GM20000 (cell line): Measurements from ENCODE around the gene COL26A1.
"Not testable (repeated sequence)": the region's sequence is repeated elsewhere in the genome, so short reads cannot be mapped to it uniquely, and the experiment has no call there.

Experiments used
- DNase-seq: peaks from one replicate; pipeline ENCODE4 v3.0.0; 2012; ENCODE audit warnings: low spot score
- TF ChIP-seq, protein P1 (sequence below): IDR thresholded peaks from 2 replicates; pipeline ENCODE4 v1.5.1; 2012; ENCODE audit warnings: mild to moderate bottlenecking, control low read depth; ENCODE audit errors: extremely low read depth, missing control alignments

The COL26A1 gene

DNA sequence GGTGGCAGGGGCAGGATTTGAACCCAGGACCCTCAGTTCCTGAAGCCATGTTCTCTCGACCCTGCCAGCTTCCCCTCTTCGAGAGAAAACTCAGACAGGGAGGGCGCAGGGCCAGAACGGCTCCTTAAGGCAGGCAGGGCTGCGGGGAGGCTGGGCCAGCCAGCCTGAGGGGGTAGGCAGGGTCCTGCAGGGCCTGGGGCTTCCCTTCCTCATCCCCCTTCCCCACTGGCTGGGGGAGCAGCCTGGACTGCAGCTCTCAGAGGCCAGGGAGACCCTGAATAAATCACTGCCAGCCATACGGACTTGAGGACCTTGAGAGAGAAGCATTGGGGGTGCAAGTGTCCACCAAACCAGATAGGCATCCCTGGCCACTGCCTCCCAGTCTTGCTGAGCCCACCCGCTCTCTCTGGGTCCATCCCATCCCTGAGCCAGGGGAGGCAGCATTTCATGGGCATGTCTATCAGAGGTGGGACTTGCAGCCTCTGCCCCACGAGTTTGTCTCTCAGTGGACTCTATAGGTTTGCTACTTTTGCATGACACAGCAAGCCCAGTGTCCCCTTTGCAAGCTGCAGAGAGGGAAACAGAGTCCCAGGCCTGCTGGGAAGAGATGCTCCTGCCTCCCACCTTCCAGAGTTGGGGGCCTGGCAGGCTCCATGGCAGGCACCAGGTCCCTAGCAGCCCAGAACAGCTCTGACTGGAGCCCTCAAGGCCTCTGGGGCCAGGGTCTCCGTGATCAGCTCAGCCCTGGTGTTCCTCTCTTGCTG lies 195.5 kb downstream of the COL26A1 start:
- TF ChIP-seq, protein P1, sequence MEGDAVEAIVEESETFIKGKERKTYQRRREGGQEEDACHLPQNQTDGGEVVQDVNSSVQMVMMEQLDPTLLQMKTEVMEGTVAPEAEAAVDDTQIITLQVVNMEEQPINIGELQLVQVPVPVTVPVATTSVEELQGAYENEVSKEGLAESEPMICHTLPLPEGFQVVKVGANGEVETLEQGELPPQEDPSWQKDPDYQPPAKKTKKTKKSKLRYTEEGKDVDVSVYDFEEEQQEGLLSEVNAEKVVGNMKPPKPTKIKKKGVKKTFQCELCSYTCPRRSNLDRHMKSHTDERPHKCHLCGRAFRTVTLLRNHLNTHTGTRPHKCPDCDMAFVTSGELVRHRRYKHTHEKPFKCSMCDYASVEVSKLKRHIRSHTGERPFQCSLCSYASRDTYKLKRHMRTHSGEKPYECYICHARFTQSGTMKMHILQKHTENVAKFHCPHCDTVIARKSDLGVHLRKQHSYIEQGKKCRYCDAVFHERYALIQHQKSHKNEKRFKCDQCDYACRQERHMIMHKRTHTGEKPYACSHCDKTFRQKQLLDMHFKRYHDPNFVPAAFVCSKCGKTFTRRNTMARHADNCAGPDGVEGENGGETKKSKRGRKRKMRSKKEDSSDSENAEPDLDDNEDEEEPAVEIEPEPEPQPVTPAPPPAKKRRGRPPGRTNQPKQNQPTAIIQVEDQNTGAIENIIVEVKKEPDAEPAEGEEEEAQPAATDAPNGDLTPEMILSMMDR, result no peak
- peak; percentile 4 for DNase-seq

GRCh38 chr7:101558742-101559325 lies 196.2 kb downstream of the COL26A1 start:
- peak; percentile 3 for DNase-seq

GRCh38 chr7:101559586-101559985 lies 196.9 kb downstream of the COL26A1 start:
- TF ChIP-seq, protein P1, result no peak
- DNase-seq, result no peak

More at GRCh38 chr7:101558742-101559325, 196.2 kb downstream of the COL26A1 start:
- TF ChIP-seq, protein P1, result no peak

- DNase-seq, result not testable (repeated sequence)
Observed at GRCh38 chr7:101560021-101560420, 197.3 kb downstream of the COL26A1 start.

DNA sequence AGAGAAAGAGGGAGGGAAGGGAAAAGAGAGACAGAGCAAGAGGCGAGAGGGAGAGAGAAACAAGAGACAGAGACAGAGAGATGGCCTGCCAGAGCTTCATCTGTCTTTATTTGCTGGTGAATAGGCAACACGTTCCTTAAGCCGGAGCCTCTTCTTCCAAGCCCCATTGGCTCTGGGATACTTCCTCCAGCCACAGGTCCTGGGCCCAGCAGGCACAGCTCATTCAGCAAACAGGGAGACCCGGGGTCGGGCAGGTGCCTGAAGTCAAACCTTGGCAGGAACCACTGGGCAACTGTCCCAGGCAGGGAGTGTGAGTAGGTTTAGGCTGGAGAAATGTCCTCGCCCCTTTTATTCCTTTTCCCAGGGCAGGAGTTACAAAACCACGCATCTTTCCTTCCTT lies 198.2 kb downstream of the COL26A1 start:
- no peak for DNase-seq
- TF ChIP-seq, protein P1, result no peak

DNA sequence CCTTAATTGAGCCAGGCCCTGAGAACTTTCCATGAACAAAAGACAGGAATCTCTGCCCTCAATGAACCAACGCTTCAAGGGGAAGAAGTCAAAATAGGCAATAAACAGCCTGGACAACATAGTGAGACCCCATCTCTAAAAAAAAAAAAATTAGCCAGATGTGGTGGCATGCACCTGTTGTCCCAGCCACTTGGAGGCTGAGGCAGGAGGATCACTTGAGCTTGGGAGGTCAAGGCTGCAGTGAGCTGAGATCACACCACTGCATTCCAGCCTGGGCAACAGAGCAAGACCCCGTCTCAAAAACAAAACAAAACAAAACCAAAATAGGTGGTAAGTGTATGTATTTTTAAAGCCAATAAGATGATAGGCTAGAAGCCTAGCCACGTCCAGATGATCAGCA lies 198.6 kb downstream of the COL26A1 start:
- not testable (repeated sequence) for DNase-seq

GRCh38 chr7:101562531-101563197 lies 200.0 kb downstream of the COL26A1 start:
- TF ChIP-seq, protein P1, result no peak
- peak; percentile 4 for DNase-seq

DNA sequence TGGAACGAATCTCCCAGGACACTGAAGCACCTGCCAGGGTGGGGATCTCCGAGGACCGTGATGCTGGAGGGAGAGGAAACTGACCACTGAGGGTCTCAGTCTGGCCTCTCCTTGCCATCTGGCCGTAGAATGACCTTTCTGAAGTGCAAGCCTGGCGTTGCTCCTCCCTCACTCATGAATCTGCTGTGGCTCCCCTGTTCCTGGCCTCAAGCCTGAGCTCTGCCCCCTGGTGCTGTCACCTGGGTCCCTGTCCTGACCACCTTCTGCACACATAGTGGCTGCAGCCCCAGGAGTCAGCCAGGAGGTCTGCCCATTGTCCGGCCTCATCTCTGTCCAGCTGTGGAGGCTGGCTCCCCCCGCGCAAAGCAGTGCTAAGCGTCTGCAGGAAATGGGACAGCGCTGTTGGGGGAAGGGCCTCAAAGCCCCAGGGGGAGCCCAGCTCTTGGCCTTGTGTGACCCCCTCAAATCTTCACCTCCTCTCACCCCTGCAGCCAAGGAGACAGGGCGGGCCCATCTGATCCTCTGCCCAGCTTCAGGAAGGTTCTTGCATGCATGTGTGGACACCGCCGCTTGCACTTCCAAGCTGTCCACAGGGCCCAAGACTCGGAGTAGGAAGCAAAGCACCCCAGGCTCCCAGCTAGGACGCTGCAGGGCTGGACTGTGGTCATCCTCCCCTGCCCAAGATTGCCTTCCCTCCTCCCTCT lies 200.7 kb downstream of the COL26A1 start:
- DNase-seq, result peak; percentile 2
- TF ChIP-seq, protein P1, result no peak
